H1 (cell line): Measurements from ENCODE around the gene GDPD4. TPM values are rescaled to one million over a fixed set of nuclear protein-coding genes. Genes with fewer than 3 reads are reported as not detected.

Source experiments
- CTBP2 ChIP-seq: IDR thresholded peaks from 2 replicates; pipeline ENCODE4 v1.7.0; 2011; ENCODE audit warnings: borderline replicate concordance, mild to moderate bottlenecking, moderate library complexity, mixed read lengths, low read length; ENCODE audit not compliant: insufficient read depth, insufficient read length
- FOSL1 ChIP-seq: IDR thresholded peaks from 2 replicates; pipeline ENCODE4 v1.6.1; 2011; ENCODE audit warnings: mild to moderate bottlenecking, low read depth, low read length, moderate library complexity; ENCODE audit not compliant: insufficient read depth
- HDAC6 ChIP-seq: IDR thresholded peaks from one replicate; pipeline ENCODE4 v1.7.1; 2012; ENCODE audit warnings: low read depth, mild to moderate bottlenecking, inconsistent platforms, low read length, moderate library complexity
- NRF1 ChIP-seq: IDR thresholded peaks from 2 replicates; pipeline ENCODE4 v1.6.1; 2011; ENCODE audit warnings: mild to moderate bottlenecking, low read depth, low read length, improper control_type of control experiment
- POLR2A ChIP-seq, 2 experiments: IDR thresholded peaks; 1 replicate in 1 of 2; 2 replicates in 1 of 2; pipeline ENCODE4 v1.6.1; 2011; ENCODE audit warnings: low read depth in 2 of 2, low read length in 2 of 2, mild to moderate bottlenecking in 2 of 2; ENCODE audit errors: control extremely low read depth in 1 of 2
- RBBP5 ChIP-seq: IDR thresholded peaks from 2 replicates; pipeline ENCODE4 v1.7.1; 2012; ENCODE audit warnings: low read depth, mild to moderate bottlenecking, inconsistent platforms, low read length, moderate library complexity, borderline replicate concordance
- TBP ChIP-seq: IDR thresholded peaks from 2 replicates; pipeline ENCODE4 v1.6.1; 2011; ENCODE audit warnings: low read depth, low read length, improper control_type of control experiment
- polyA plus RNA-seq, 7 experiments: library from polyadenylated mRNA; depleted of rRNA in 3 of 7; stranded (reverse) in 5 of 7; unstranded in 2 of 7; fragments of >200 nt in 5 of 7; fragments of 200-250 nt in 2 of 7; gene quantifications; 1 replicate in 5 of 7; 2 replicates in 1 of 7; 4 replicates in 1 of 7; pipeline versions ENCODE4 v1.2.1 to v1.2.3, GENCODE V29; 2011 to 2013; ENCODE audit warnings: missing spikeins in 2 of 7, mixed read lengths in 2 of 7
- total RNA-seq: library from RNA; stranded (reverse); fragmentation: NEBNext Ultra II Directional; extraction: Animal tissue kit (Norgen Biotek cat#: 25700); gene quantifications from 2 replicates; pipeline ENCODE4 v1.2.1, GENCODE V29; 2021
- TF ChIP-seq, protein P1 (sequence below): fragments of 300-600 bp; sonication (generic); IDR thresholded peaks from 2 replicates; pipeline ENCODE4 v1.7.1; 2012; ENCODE audit warnings: low read length, moderate library complexity, mild to moderate bottlenecking, inconsistent platforms; ENCODE audit not compliant: insufficient replicate concordance

The GDPD4 gene
- total and polyA plus RNA-seq, 2 of the 8 experiments (the other 6 are each of a cell fraction or from before 2014, with no cell fraction given), result not detected

DNA sequence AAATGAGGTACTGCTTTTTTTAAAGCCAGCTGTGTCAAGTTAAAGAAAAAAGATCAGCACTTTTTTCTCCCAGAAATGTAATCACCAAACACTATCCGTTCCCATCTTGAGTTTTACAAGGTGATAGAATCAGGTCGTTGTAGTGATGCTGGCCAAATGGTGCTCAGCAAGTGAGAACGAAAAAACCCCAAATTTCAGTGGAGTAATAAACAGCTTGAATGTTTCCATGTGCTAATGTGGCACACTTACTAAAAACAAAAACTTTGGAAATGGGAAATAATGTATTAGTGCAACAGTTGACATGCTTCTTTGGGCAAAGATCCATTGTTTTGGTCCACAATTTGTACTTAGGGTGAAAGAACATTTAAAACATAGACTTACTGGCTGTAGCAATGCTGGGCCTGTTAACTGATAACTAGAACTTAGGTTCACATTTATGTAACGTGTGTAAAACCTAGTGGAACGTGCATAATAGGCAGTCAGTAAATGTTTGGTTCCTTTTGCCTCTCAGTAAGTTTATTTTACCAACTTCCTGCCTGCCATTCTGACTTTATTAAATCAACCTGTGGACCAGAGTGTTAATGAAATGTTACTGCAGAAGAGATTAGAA lies 15.4 kb upstream of the GDPD4 start (continued):
- TF ChIP-seq, protein P1, sequence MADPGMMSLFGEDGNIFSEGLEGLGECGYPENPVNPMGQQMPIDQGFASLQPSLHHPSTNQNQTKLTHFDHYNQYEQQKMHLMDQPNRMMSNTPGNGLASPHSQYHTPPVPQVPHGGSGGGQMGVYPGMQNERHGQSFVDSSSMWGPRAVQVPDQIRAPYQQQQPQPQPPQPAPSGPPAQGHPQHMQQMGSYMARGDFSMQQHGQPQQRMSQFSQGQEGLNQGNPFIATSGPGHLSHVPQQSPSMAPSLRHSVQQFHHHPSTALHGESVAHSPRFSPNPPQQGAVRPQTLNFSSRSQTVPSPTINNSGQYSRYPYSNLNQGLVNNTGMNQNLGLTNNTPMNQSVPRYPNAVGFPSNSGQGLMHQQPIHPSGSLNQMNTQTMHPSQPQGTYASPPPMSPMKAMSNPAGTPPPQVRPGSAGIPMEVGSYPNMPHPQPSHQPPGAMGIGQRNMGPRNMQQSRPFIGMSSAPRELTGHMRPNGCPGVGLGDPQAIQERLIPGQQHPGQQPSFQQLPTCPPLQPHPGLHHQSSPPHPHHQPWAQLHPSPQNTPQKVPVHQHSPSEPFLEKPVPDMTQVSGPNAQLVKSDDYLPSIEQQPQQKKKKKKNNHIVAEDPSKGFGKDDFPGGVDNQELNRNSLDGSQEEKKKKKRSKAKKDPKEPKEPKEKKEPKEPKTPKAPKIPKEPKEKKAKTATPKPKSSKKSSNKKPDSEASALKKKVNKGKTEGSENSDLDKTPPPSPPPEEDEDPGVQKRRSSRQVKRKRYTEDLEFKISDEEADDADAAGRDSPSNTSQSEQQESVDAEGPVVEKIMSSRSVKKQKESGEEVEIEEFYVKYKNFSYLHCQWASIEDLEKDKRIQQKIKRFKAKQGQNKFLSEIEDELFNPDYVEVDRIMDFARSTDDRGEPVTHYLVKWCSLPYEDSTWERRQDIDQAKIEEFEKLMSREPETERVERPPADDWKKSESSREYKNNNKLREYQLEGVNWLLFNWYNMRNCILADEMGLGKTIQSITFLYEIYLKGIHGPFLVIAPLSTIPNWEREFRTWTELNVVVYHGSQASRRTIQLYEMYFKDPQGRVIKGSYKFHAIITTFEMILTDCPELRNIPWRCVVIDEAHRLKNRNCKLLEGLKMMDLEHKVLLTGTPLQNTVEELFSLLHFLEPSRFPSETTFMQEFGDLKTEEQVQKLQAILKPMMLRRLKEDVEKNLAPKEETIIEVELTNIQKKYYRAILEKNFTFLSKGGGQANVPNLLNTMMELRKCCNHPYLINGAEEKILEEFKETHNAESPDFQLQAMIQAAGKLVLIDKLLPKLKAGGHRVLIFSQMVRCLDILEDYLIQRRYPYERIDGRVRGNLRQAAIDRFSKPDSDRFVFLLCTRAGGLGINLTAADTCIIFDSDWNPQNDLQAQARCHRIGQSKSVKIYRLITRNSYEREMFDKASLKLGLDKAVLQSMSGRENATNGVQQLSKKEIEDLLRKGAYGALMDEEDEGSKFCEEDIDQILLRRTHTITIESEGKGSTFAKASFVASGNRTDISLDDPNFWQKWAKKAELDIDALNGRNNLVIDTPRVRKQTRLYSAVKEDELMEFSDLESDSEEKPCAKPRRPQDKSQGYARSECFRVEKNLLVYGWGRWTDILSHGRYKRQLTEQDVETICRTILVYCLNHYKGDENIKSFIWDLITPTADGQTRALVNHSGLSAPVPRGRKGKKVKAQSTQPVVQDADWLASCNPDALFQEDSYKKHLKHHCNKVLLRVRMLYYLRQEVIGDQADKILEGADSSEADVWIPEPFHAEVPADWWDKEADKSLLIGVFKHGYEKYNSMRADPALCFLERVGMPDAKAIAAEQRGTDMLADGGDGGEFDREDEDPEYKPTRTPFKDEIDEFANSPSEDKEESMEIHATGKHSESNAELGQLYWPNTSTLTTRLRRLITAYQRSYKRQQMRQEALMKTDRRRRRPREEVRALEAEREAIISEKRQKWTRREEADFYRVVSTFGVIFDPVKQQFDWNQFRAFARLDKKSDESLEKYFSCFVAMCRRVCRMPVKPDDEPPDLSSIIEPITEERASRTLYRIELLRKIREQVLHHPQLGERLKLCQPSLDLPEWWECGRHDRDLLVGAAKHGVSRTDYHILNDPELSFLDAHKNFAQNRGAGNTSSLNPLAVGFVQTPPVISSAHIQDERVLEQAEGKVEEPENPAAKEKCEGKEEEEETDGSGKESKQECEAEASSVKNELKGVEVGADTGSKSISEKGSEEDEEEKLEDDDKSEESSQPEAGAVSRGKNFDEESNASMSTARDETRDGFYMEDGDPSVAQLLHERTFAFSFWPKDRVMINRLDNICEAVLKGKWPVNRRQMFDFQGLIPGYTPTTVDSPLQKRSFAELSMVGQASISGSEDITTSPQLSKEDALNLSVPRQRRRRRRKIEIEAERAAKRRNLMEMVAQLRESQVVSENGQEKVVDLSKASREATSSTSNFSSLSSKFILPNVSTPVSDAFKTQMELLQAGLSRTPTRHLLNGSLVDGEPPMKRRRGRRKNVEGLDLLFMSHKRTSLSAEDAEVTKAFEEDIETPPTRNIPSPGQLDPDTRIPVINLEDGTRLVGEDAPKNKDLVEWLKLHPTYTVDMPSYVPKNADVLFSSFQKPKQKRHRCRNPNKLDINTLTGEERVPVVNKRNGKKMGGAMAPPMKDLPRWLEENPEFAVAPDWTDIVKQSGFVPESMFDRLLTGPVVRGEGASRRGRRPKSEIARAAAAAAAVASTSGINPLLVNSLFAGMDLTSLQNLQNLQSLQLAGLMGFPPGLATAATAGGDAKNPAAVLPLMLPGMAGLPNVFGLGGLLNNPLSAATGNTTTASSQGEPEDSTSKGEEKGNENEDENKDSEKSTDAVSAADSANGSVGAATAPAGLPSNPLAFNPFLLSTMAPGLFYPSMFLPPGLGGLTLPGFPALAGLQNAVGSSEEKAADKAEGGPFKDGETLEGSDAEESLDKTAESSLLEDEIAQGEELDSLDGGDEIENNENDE, result no peak
- no peak for TF ChIP-seq RBBP5
- no peak for TF ChIP-seq HDAC6
- no peak for TF ChIP-seq FOSL1
- no peak for TF ChIP-seq POLR2A (IDR thresholded peaks at IDR 0.05; ENCODE audit: control extremely low read depth in 1 of 2, low read depth in 2 of 2, low read length in 2 of 2)
- TF ChIP-seq NRF1, result no peak
- no peak for TF ChIP-seq TBP
- TF ChIP-seq CTBP2, result no peak
